Endothelial cell of umbilical vein (primary cell): ENCODE measurements around the gene GRM5. TPM values are rescaled to one million over a fixed set of nuclear protein-coding genes. Genes with fewer than 3 reads are reported as not detected.
A peak's percentile ranks its signal among the peaks of the same experiment; 100 is the strongest.

Experiments used
- BruUV-seq: library from RNA; stranded (reverse); fragments of 400-500 nt; replicated peaks from 2 replicates; lab custom pipeline; 2021; lab: Mats Ljungman, UMichigan
- CTCF ChIA-PET: fragments of 300-600, 350-600 bp; sonication (Branson Sonifier 250); formaldehyde crosslinking; loops from one replicate; lab custom pipeline; 2021; ENCODE audit warnings: antibody characterized with exemption, inconsistent platforms; lab: Charles Lee
- POLR2A ChIA-PET: fragments of 300-600, 350-600 bp; sonication (Branson Sonifier 250); formaldehyde crosslinking; loops from one replicate; lab custom pipeline; 2021; ENCODE audit warnings: antibody characterized with exemption, inconsistent platforms; lab: Charles Lee
- DNase-seq: peaks from one replicate; pipeline ENCODE4 v3.0.0-alpha.2; 2011; ENCODE audit warnings: low read depth, low spot score
- FAIRE-seq: peaks from 2 replicates; lab custom pipeline; 2011; peaks lifted over from hg19 to GRCh38; lab: Jason Lieb, UNC
- H2AFZ ChIP-seq: 2 replicates; pipeline ENCODE4 v1.6.0; 2012; ENCODE audit warnings: low read depth, low read length, control low read depth, inconsistent platforms
- H3K27ac ChIP-seq: 2 replicates; pipeline ENCODE4 v1.5.1; 2011; ENCODE audit warnings: low read depth, mild to moderate bottlenecking, control low read depth, low read length, moderate library complexity; ENCODE audit not compliant: insufficient read depth
- H3K27me3 ChIP-seq, 2 experiments: 2 replicates each; pipeline versions ENCODE4 v1.6.0 to v1.6.1; 2011; ENCODE audit warnings: low read length in 2 of 2, mixed read lengths in 1 of 2; ENCODE audit not compliant: control insufficient read depth in 2 of 2, insufficient read depth in 2 of 2
- H3K36me3 ChIP-seq, 2 experiments: 2 replicates in 1 of 2; 3 replicates in 1 of 2; pipeline ENCODE4 v1.5.1; 2011; ENCODE audit warnings: low read length in 2 of 2, mild to moderate bottlenecking in 1 of 2, moderate library complexity in 1 of 2; ENCODE audit not compliant: control insufficient read depth in 2 of 2, insufficient read depth in 2 of 2; ENCODE audit errors: extremely low read depth in 1 of 2
- H3K4me1 ChIP-seq: 3 replicates; pipeline ENCODE4 v1.5.1; 2011; ENCODE audit warnings: mild to moderate bottlenecking, low read length; ENCODE audit not compliant: control insufficient read depth, insufficient read depth; ENCODE audit errors: extremely low read depth
- H3K4me2 ChIP-seq: 2 replicates; pipeline ENCODE4 v1.6.1; 2011; ENCODE audit warnings: low read length, control low read depth, mixed read lengths; ENCODE audit not compliant: insufficient read depth
- H3K4me3 ChIP-seq, 3 experiments: fragments of 200-600 bp in 1 of 3; sonication (generic), shearing (Covaris generic) in 1 of 3; replicated peaks in 1 of 3; 2 replicates each; pipeline ENCODE4 v1.5.1; 2011 to 2016; ENCODE audit warnings: control low read depth in 3 of 3, low read length in 3 of 3, mild to moderate bottlenecking in 2 of 3, inconsistent platforms in 1 of 3, low read depth in 1 of 3, moderate library complexity in 1 of 3; ENCODE audit not compliant: insufficient read depth in 1 of 3
- H3K79me2 ChIP-seq: 2 replicates; pipeline ENCODE4 v1.6.0; 2012; ENCODE audit warnings: low read length, inconsistent platforms; ENCODE audit not compliant: control insufficient read depth, insufficient read depth
- H3K9ac ChIP-seq: replicated peaks from 2 replicates; pipeline ENCODE3; 2011; ENCODE audit warnings: low read length, control low read depth; ENCODE audit not compliant: insufficient read depth; ENCODE audit errors: extremely low read depth
- H3K9me1 ChIP-seq: replicated peaks from 3 replicates; pipeline ENCODE4 v1.6.0; 2011; ENCODE audit warnings: mild to moderate bottlenecking, low read length; ENCODE audit not compliant: control insufficient read depth, insufficient read depth; ENCODE audit errors: extremely low read depth
- H3K9me3 ChIP-seq: replicated peaks from 2 replicates; pipeline ENCODE4 v1.5.1; 2012; ENCODE audit warnings: low read length, inconsistent platforms; ENCODE audit not compliant: control insufficient read depth, insufficient read depth
- H4K20me1 ChIP-seq: replicated peaks from 2 replicates; pipeline ENCODE3; 2011; ENCODE audit warnings: mild to moderate bottlenecking, low read length; ENCODE audit not compliant: control insufficient read depth, insufficient read depth; ENCODE audit errors: extremely low read depth
- CTCF ChIP-seq, 2 donors: IDR thresholded peaks; 1 replicate in 1 of 2; 2 replicates in 1 of 2; pipeline ENCODE4 v1.5.1; 2011; ENCODE audit warnings: low read length in 2 of 2, mild to moderate bottlenecking in 2 of 2, moderate library complexity in 2 of 2, control low read depth in 1 of 2, inconsistent platforms in 1 of 2, low read depth in 1 of 2; ENCODE audit not compliant: insufficient read depth in 1 of 2; ENCODE audit errors: extremely low read depth in 1 of 2
- EZH2 ChIP-seq: IDR thresholded peaks from 2 replicates; pipeline ENCODE4 v1.6.1; 2012; ENCODE audit warnings: borderline replicate concordance, low read depth, mild to moderate bottlenecking, moderate library complexity, low read length, inconsistent platforms; ENCODE audit not compliant: severe bottlenecking
- GATA2 ChIP-seq: IDR thresholded peaks from 2 replicates; pipeline ENCODE4 v1.7.0; 2011; ENCODE audit warnings: low read depth, mild to moderate bottlenecking, moderate library complexity, mixed read lengths, low read length; ENCODE audit not compliant: insufficient read length, insufficient read depth
- JUN ChIP-seq: IDR thresholded peaks from 2 replicates; pipeline ENCODE4 v1.6.1; 2011; ENCODE audit warnings: borderline replicate concordance, low read depth; ENCODE audit not compliant: insufficient read length, insufficient read depth
- MAX ChIP-seq: IDR thresholded peaks from 2 replicates; pipeline ENCODE4 v1.6.1; 2011; ENCODE audit not compliant: insufficient read depth, insufficient read length
- MYC ChIP-seq: IDR thresholded peaks from one replicate; pipeline ENCODE4 v1.6.1; 2011; ENCODE audit warnings: mild to moderate bottlenecking, low read depth, low read length
- POLR2A ChIP-seq: IDR thresholded peaks from 2 replicates; pipeline ENCODE4 v1.6.1; 2012; ENCODE audit warnings: low read depth, mild to moderate bottlenecking, control low read depth, low read length
- dilution Hi-C: fragments of 300-500 bp; cut with MboI; formaldehyde crosslinking; loops from one replicate; pipeline ENCODE4 v1.15.0; 2019; ENCODE audit warnings: low sequenced_read_pairs; ENCODE audit not compliant: extremely low pct_ligation_motif_present
- intact Hi-C: fragments of 100-400 bp; cut with micrococcal nuclease; formaldehyde crosslinking; loops from one replicate; pipeline ENCODE4 v1.10.0; 2022
- polyA plus RNA-seq, 4 experiments: library from polyadenylated mRNA; depleted of rRNA in 3 of 4; stranded (reverse) in 3 of 4; unstranded in 1 of 4; fragments of >200 nt; gene quantifications; 2 replicates each; pipeline versions ENCODE4 v1.2.1 to v1.2.3, GENCODE V29; 2011 to 2012; ENCODE audit warnings: missing spikeins in 1 of 4
- total RNA-seq: library from RNA; stranded (reverse); gene quantifications from 2 replicates; pipeline ENCODE4 v1.2.3, GENCODE V29; 2021

Gene GRM5
- total and polyA plus RNA-seq, 2 donors (not counting 3 experiments of a cell fraction or from before 2014, with no cell fraction given), result 0.10 to 0.11 TPM

- no peaks in the 10 kb centered on the region for H4K20me1 ChIP-seq
- H3K27ac ChIP-seq, result no peak overlapping the region
- peak; percentile 95 for DNase-seq
- no peaks in the 10 kb centered on the region for H3K36me3 ChIP-seq
- no peaks in the 10 kb centered on the region for H3K27me3 ChIP-seq
- peaks cover 3% of the 10 kb centered on the region for H3K4me1 ChIP-seq
- no peaks in the 10 kb centered on the region for H3K9me3 ChIP-seq
- H3K4me3 ChIP-seq, result no peak overlapping the region
- FAIRE-seq, result peak; percentile 85
- dilution Hi-C loops, result no loop called here
- CTCF ChIA-PET, result interaction anchor here (0.5 to 5.1 kb wide), 81 partner anchors 8 to 1191 kb away, joined by 3 to 226 read pairs (median 4); partner anchors contain the start of genes CTSC and RAB38
- intact Hi-C loops, result loop anchor here (1.0 to 10.0 kb wide), 11 partner anchors 60 to 1191 kb away; partner anchors contain the start of genes CTSC and RAB38
- TF ChIP-seq MYC, result no peak
- no peak for TF ChIP-seq EZH2
- no peak for TF ChIP-seq MAX
- no peak for TF ChIP-seq JUN
- no peak for TF ChIP-seq POLR2A
- no peak for TF ChIP-seq GATA2
- TF ChIP-seq CTCF (IDR thresholded peaks at IDR 0.05; ENCODE audit: extremely low read depth in 1 of 2, insufficient read depth in 1 of 2, low read depth in 1 of 2, low read length in 2 of 2), result peak; percentile 85 to 98
- H3K79me2 ChIP-seq, result no peaks in the 10 kb centered on the region
- POLR2A ChIA-PET, result no interaction called here
- no peaks in the 10 kb centered on the region for H3K9me1 ChIP-seq
- no peak overlapping the region for H3K4me2 ChIP-seq
- H3K9ac ChIP-seq, result no peak overlapping the region
- H2AFZ ChIP-seq, result peak overlapping the region; percentile 96
- BruUV-seq, result no TSS peak
Measured at GRCh38 chr11:88543902-88544655, 521.7 kb downstream of the GRM5 start.
